Sigmoid colon (tissue), 7 donors: ENCODE measurements around the gene GAS6. TPM values are rescaled to one million over a fixed set of nuclear protein-coding genes. Genes with fewer than 3 reads are reported as not detected.
A peak's percentile ranks its signal among the peaks of the same experiment; 100 is the strongest.

ENCODE experiments used
- DNase-seq: peaks from one replicate; pipeline ENCODE4 v3.0.0-alpha.2; 2019
- H3K27ac ChIP-seq, 4 donors: fragments of 200-600 bp; sonication (generic); one replicate each; pipeline ENCODE4 v1.5.1; 2016 to 2019; ENCODE audit warnings: mild to moderate bottlenecking in 1 of 4
- H3K27me3 ChIP-seq, 3 donors: fragments of 200-600 bp; sonication (generic); one replicate each; pipeline ENCODE4 v1.5.1; 2019; ENCODE audit warnings: mild to moderate bottlenecking in 1 of 3
- H3K36me3 ChIP-seq, 4 donors: fragments of 200-600 bp; sonication (generic); one replicate each; pipeline ENCODE4 v1.5.1; 2016 to 2019
- H3K4me1 ChIP-seq, 4 donors: fragments of 200-600 bp; sonication (generic); one replicate each; pipeline ENCODE4 v1.5.1; 2017 to 2019
- H3K4me3 ChIP-seq, 4 donors: fragments of 200-600 bp; sonication (generic); one replicate each; pipeline ENCODE4 v1.5.1; 2017 to 2019; ENCODE audit warnings: mild to moderate bottlenecking in 2 of 4, moderate library complexity in 1 of 4
- H3K9me3 ChIP-seq, 4 donors: fragments of 200-600 bp in 3 of 4; sonication (generic) in 3 of 4; one replicate each; pipeline versions ENCODE4 v1.5.1 to v1.6.1; 2013 to 2019
- EP300 ChIP-seq, 4 donors: sonication (generic); formaldehyde crosslinking; IDR thresholded peaks; one replicate each; pipeline ENCODE4 v1.6.1; 2017; ENCODE audit warnings: antibody characterized with exemption in 4 of 4
- POLR2A ChIP-seq, 2 donors: fragments of 450-650 bp; IDR thresholded peaks; one replicate each; pipeline ENCODE4 v1.6.1; 2016; ENCODE audit warnings: antibody characterized with exemption in 2 of 2, mild to moderate bottlenecking in 2 of 2, moderate library complexity in 2 of 2
- POLR2AphosphoS5 ChIP-seq, 4 donors: sonication (generic); formaldehyde crosslinking; IDR thresholded peaks; one replicate each; pipeline ENCODE4 v1.6.1; 2017; ENCODE audit warnings: antibody characterized with exemption in 4 of 4
- WGBS, 2 donors: extraction: QIAGEN DNeasy Blood & Tissue Kit; methylation state at CpG; one replicate each; pipeline ENCODE4 v1.1.7; 2013; 5-methylcytosine and 5-hydroxymethylcytosine counted together
- intact Hi-C: fragments of 100-400 bp; cut with DNase I; formaldehyde crosslinking; loops from one replicate; pipeline ENCODE4 v1.15.1; 2023
- polyA plus RNA-seq, 3 donors: library from polyadenylated mRNA; stranded (reverse); fragments of 200-250 nt; gene quantifications; one replicate each; pipeline ENCODE4 v1.2.3, GENCODE V29; 2013
- total RNA-seq, 4 donors: library from RNA; depleted of rRNA; stranded (reverse); fragments of >200 nt; gene quantifications; one replicate each; pipeline ENCODE4 v1.1.0, GENCODE V29; 2016
- TF ChIP-seq, protein P1 (sequence below), 4 experiments: fragments of 450-650 bp in 3 of 4; fragments of 200-600 bp in 1 of 4; IDR thresholded peaks; one replicate each; pipeline ENCODE4 v1.5.1; 2016 to 2019; ENCODE audit warnings: antibody characterized with exemption in 4 of 4, mild to moderate bottlenecking in 3 of 4, moderate library complexity in 2 of 4
- donor health status: healthy with polysubstance abuse.
- donor health status: Bipolar disorder and iron deficiency.
- donor health status: healthy.

The GAS6 gene
- total and polyA plus RNA-seq, 7 donors: 27.0 to 105 (median 58.1) TPM

DNA sequence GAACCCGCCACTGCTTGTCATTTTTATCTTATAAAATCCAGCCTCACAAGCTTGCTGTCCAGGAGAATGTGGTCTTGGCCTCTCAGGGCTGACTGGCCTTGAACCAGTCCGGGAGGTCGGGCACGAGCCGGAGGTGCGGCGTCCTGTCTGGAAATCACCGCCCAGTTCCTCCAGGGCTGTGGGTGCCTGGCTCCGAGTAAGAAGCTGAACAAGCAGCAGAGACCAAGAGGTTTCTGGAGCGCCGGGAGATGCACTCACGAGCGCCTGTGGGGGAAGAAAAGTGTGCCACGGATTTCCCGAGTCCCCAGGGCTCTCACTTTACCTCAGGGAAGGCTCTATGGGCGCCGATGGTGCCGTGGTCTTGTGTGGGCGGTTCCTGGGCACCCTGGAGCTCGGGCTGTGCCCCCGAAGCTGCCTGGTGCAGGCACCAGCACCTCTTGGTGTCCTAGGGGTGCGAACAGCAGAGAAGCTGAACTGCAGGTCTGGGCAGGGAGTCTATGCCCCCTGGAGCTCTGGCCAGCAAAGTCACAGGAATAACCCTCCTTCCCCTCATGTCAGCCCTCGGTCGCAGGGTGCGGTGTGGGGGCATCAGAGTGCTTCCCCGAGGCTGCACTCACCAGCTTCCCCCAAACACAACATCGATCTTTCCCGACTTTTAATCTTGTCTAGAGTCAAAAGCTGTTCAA is 50.0 kb downstream of the GAS6 start:
- H3K27me3 ChIP-seq: no peaks in the 10 kb centered on the region
- no peaks in the 10 kb centered on the region for H3K9me3 ChIP-seq
- H3K36me3 ChIP-seq: no peaks in the 10 kb centered on the region
- 85 to 87% methylated on average over 28 of the region's 28 CpGs for WGBS, 2 donors
- TF ChIP-seq, protein P1, sequence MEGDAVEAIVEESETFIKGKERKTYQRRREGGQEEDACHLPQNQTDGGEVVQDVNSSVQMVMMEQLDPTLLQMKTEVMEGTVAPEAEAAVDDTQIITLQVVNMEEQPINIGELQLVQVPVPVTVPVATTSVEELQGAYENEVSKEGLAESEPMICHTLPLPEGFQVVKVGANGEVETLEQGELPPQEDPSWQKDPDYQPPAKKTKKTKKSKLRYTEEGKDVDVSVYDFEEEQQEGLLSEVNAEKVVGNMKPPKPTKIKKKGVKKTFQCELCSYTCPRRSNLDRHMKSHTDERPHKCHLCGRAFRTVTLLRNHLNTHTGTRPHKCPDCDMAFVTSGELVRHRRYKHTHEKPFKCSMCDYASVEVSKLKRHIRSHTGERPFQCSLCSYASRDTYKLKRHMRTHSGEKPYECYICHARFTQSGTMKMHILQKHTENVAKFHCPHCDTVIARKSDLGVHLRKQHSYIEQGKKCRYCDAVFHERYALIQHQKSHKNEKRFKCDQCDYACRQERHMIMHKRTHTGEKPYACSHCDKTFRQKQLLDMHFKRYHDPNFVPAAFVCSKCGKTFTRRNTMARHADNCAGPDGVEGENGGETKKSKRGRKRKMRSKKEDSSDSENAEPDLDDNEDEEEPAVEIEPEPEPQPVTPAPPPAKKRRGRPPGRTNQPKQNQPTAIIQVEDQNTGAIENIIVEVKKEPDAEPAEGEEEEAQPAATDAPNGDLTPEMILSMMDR (IDR thresholded peaks at IDR 0.05): no peak
- TF ChIP-seq POLR2AphosphoS5 (IDR thresholded peaks at IDR 0.05) (no peak), POLR2A (IDR thresholded peaks at IDR 0.05) (no peak), EP300 (IDR thresholded peaks at IDR 0.05) (no peak)
- intact Hi-C loops: no loop called here
- H3K4me3 ChIP-seq: no peak overlapping the region
- H3K27ac ChIP-seq: peak overlapping the region in 1 of 4 donors; percentile 12
- DNase-seq: no peak
- peaks cover 0 to 33% (median 23%) of the 10 kb centered on the region in 4 donors for H3K4me1 ChIP-seq

DNA sequence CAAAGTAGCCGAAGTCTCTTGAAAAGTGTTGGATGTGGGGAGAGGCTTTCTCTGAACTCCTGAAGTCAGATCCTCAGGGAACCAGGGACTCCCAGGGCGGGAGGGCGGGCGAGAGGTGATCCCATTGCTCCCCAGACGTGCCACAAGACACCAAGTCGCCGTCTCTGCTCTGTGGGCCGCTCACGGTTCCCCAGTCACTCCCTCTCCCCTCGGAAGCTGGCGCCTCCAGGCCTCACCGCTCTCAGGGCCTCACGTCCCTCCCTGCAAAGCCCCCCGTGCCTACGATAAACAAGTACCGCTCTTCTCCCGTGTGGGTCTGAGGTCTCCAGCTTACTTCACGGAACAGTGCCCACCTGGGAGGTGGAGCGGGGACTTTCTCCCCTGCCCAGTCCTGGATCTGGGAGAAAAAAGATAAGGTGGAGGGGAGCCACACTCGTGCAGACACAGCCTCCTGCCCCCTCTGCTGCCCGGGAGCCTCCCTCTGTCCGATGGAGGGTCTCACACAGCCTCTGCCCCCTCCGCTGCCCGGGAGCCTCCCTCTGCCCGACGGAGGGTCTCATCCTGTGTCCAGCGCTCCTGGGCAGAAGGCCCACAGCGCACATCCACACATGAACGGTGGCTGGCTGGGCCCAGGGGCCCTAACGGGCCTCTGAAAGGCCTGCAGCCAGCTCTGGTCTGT is 50.7 kb downstream of the GAS6 start:
- intact Hi-C loops: no loop called here
- H3K27ac ChIP-seq: peak overlapping the region in 1 of 4 donors; percentile 12
- H3K9me3 ChIP-seq: peaks cover 0 to 6% (median 2%) of the 10 kb centered on the region in 4 donors
- no peak overlapping the region for H3K4me3 ChIP-seq
- 91 to 92% methylated on average over 30 of the region's 30 CpGs for WGBS, 2 donors
- peaks cover 0 to 29% (median 20%) of the 10 kb centered on the region in 4 donors for H3K4me1 ChIP-seq
- no peak for TF ChIP-seq POLR2AphosphoS5 (IDR thresholded peaks at IDR 0.05)
- no peak for DNase-seq
- H3K36me3 ChIP-seq: no peaks in the 10 kb centered on the region
- H3K27me3 ChIP-seq: no peaks in the 10 kb centered on the region

DNA sequence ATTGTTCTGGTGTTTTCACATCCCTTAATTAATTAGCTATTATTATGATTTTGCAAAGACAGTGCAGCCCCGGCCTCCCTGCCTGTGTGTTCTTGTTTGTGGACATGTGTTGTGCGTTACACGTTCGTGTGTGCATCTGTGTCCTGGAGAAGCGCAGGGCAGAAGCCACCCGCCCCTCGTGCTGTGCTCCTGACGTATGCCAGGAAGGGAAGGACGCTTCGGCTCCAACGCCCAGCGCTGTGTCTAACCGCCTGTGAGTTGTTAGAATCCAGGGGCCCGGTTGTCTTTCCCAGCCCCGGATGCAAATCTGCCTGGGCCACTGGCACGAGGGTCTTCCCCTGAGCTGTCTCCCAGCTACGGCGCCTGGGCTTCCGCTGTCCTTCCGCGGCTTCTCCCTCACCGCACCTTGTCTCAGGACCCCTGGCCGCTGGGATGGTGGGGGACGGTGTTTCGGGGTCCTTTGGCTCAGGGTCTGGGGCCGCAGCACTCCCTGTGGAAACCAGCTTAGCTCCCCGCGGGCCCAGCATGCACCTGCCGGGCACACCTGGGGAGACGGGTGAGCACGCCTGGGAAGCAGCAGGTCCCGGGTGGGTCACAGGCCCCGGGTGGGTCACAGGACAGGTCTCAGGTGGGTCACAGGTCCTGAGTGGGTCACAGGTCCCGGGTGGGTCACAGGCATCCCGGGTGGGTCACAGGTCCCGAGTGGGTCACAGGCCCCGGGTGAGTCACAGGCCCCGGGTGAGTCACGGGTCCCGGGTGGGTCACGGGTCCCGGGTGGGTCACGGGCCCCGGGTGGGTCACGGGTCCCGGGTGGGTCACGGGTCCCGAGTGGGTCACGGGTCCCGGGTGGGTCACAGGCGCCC is 51.5 kb downstream of the GAS6 start:
- H3K4me3 ChIP-seq: no peak overlapping the region
- no peak for TF ChIP-seq POLR2A (IDR thresholded peaks at IDR 0.05)
- TF ChIP-seq EP300 (IDR thresholded peaks at IDR 0.05): no peak
- TF ChIP-seq, protein P1 (IDR thresholded peaks at IDR 0.05): no peak
- no peak for TF ChIP-seq POLR2AphosphoS5 (IDR thresholded peaks at IDR 0.05)
- H3K27ac ChIP-seq: no peak overlapping the region
- 84 to 90% methylated on average over 51 of the region's 51 CpGs for whole genome bisulfite sequencing, 2 donors
- peaks cover 0 to 21% (median 13%) of the 10 kb centered on the region in 4 donors for H3K4me1 ChIP-seq
- H3K27me3 ChIP-seq: no peaks in the 10 kb centered on the region
- intact Hi-C loops: no loop called here
- no peaks in the 10 kb centered on the region for H3K36me3 ChIP-seq
- H3K9me3 ChIP-seq: peaks cover 0 to 6% (median 2%) of the 10 kb centered on the region in 4 donors
- no peak for DNase-seq

DNA sequence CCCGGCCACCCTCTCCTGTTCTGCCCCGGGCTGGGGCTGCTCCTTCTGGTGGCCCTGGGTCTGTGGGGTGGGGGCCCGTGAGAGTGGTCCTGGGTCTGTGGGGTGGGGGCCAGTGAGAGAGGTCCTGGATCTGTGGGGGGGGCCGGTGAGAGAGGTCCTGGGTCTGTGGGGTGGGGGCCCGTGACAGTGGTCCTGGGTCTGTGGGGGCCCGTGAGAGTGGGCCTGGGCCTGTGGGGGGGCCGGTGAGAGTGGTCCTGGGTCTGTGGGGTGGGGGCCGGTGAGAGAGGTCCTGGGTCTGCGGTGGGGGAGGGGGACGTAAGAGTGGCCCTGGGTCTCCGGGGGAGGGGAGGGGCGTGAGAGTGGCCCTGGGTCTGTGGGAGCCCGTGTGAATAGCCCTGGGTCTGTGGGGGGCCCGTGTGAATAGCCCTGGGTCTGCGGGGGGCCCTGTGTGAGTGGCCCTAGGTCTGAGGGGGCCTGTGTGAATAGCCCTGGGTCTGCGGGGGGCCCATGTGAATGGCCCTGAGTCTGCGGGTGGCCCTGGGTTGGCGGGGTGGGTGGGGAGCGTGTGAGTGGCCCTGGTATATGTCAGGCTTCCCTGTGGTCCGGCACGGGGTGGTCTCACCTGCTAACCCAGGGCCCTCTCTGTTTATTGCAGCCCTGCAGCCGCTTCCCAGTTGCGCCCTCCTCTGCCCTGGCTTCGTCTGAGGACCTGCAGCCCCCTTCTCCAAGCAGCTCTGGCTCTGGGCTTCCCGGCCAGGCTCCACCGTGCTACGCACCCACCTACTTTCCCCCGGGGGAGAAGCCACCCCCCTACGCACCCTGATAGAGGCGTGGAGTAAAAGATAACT is 52.6 kb downstream of the GAS6 start:
- Histone ChIP-seq H3K27ac (no peak overlapping the region), H3K36me3 (no peaks in the 10 kb centered on the region), H3K4me1 (peaks cover 0 to 10% (median 5%) of the 10 kb centered on the region in 4 donors), H3K4me3 (no peak overlapping the region), H3K27me3 (no peaks in the 10 kb centered on the region), H3K9me3 (peaks cover 0 to 6% (median 2%) of the 10 kb centered on the region in 4 donors)
- DNase-seq: no peak
- 82 to 88% methylated on average over 30 of the region's 30 CpGs for WGBS, 2 donors
- intact Hi-C loops: no loop called here
- TF ChIP-seq, protein P1 (IDR thresholded peaks at IDR 0.05): no peak
- TF ChIP-seq POLR2AphosphoS5 (IDR thresholded peaks at IDR 0.05): no peak
- TF ChIP-seq EP300 (IDR thresholded peaks at IDR 0.05): no peak
- TF ChIP-seq POLR2A (IDR thresholded peaks at IDR 0.05): no peak
